ENCODE measurements around the gene DAPP1.
"Not testable (repeated sequence)": the region's sequence is repeated elsewhere in the genome, so short reads cannot be mapped to it uniquely, and the experiment has no call there.

Gene DAPP1

DNA sequence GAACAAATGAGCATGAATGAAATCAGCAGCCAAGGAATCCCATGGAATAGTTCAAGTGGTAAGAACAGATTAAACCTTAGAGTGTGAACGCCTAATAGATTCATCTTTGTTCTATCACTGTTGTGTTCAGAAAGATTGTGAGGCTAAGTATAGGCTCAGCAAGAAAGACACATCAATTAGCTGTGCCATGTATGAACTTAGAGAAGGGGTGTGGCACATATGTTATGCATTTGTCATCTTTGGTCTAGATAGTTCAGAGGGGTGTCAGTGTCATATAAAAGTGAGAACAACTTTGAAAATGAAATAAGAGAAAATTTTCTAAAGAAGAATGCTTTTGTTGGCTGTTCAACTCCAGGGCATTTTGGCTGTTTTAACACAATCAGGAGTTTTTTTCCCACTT is 9.4 kb downstream of the DAPP1 start:
- TF ChIP-seq POLR2A (IDR thresholded peaks at IDR 0.05; ENCODE audit: low read depth, low read length) (no peak), POLR2AphosphoS5 (IDR thresholded peaks at IDR 0.05; ENCODE audit: low read depth, low read length) (no peak), TAF1 (IDR thresholded peaks at IDR 0.05; ENCODE audit: borderline replicate concordance, low read depth, low read length) (no peak)
- FAIRE-seq, result no peak
- DNase-seq (ENCODE audit: insufficient read length), result no peak

DNA sequence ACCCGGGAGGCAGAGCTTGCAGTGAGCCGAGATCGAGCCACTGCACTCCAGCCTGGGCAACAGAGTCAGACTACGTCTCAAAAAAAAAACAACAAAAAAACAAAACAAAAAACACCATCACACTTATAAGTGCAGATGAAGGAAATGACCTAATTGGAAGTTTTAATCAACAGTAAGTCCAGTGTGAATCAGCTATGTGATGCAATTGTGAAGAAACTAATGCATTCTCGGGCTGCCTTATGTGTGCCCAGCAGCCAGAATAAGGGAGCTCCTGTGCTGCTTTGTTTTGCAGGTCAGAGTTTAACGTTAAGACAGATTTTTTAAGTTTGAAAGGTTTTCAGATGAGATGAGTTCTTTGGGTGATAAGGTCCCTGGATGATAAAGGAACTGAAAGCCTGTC is 10.8 kb downstream of the DAPP1 start:
- DNase-seq (ENCODE audit: insufficient read length), result no peak
- peak; percentile 60 for FAIRE-seq
- no peak for TF ChIP-seq TAF1 (IDR thresholded peaks at IDR 0.05; ENCODE audit: borderline replicate concordance, low read depth, low read length)
- TF ChIP-seq POLR2AphosphoS5 (IDR thresholded peaks at IDR 0.05; ENCODE audit: low read depth, low read length), result no peak
- TF ChIP-seq POLR2A (IDR thresholded peaks at IDR 0.05; ENCODE audit: low read depth, low read length), result no peak

DNA sequence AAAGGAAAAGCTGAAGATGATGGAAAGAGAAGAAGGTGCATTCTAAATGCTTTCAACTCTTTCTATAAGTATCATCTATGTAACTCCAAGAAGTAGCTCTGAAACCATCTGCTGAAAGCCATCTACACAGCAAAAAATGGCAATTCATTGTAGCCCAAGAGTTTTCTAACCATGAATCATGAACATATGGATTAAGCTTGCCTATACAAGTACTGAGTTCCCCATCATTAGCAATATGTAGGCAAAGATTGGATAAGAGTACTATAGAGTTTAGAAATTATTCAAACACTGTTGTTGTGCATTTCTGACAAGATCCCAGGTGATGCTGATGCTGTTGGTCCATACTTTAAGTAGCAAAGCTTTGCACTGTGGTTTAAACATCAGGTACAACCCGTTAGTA is 11.2 kb downstream of the DAPP1 start:
- no peak for FAIRE-seq
- TF ChIP-seq POLR2A (IDR thresholded peaks at IDR 0.05; ENCODE audit: low read depth, low read length) (no peak), POLR2AphosphoS5 (IDR thresholded peaks at IDR 0.05; ENCODE audit: low read depth, low read length) (no peak), TAF1 (IDR thresholded peaks at IDR 0.05; ENCODE audit: borderline replicate concordance, low read depth, low read length) (no peak)
- no peak for DNase-seq (ENCODE audit: insufficient read length)

DNA sequence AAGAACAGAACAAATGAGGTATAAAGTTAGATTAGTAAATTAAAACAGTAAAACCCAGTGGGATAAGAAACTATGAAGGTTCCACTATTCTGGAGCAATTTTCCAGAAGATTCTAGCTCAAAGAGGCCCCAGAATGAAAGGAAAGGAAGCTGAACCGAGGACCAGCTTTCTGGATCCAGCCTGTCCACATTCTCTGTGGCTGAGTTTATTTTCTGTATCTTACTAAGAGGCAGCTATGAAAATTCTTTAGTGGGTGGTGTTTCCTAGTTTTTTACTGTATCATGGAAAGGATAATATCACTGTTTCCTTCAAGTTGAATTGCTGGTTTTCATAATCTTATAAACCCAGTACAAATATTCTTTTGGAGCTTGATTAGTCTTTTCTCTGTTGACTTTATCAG is 11.8 kb downstream of the DAPP1 start:
- DNase-seq (ENCODE audit: insufficient read length), result no peak
- TF ChIP-seq POLR2A (IDR thresholded peaks at IDR 0.05; ENCODE audit: low read depth, low read length) (no peak), TAF1 (IDR thresholded peaks at IDR 0.05; ENCODE audit: borderline replicate concordance, low read depth, low read length) (no peak), POLR2AphosphoS5 (IDR thresholded peaks at IDR 0.05; ENCODE audit: low read depth, low read length) (no peak)
- no peak for FAIRE-seq

DNA sequence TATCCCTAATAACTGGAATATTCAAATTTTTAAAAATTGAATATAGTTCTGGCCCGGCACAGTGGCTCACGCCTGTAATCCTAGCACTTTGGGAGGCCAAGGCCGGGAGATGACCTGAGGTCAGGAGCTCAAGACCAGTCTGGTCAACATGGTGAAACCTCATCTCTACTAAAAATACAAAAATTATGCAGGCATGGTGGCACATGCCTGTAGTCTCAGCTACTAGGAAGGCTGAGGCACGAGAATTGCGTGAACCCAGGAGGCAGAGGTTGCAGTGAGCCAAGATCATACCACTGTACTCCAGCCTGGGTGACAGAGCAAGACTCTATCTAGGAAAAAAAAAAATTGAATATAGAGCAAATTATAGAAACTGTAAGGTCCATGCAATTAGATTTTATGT is 13.4 kb downstream of the DAPP1 start:
- FAIRE-seq, result not testable (repeated sequence)

DNA sequence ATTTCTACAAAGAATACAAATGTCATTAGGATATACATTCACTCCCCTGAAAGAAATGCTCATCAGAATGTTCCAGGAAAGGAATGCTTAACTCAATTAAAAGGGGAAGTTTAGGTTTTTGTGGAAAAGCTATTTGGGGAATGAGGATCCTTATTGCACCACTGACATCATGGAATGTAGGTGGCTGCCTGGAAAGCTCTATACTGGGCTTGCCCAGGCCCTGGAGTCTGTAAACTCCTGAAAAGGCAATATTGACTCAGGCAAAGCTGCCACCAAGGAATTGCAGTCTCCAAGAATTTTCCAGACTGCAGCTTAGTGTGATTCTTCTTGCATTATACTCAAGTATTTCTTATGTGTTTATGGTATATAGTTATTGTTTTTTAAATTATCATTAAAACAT is 15.7 kb downstream of the DAPP1 start:
- DNase-seq (ENCODE audit: insufficient read length), result no peak
- FAIRE-seq, result no peak
- TF ChIP-seq TAF1 (IDR thresholded peaks at IDR 0.05; ENCODE audit: borderline replicate concordance, low read depth, low read length) (no peak), POLR2AphosphoS5 (IDR thresholded peaks at IDR 0.05; ENCODE audit: low read depth, low read length) (no peak), POLR2A (IDR thresholded peaks at IDR 0.05; ENCODE audit: low read depth, low read length) (no peak)

More for the DNA sequence above, 13.4 kb downstream of the DAPP1 start:
- not testable (repeated sequence) for DNase-seq (ENCODE audit: insufficient read length)

DNA sequence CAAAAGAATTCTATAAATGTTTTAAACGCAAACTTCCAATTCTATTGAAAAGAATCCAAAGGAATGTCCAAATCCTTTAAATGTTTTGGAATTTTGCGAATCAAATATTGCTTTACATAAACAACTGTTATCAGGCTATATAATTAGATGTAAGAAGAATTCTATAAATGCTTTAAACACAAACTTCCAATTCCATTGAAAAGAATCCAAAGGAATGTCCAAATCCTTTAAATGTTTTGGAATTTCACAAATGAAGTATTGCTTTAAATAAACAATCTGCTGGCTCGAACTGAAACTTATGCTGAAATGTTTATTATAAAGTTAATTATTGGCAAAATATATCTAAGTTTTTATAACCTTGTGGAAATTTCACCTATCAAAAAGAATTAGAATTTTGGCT is 16.1 kb downstream of the DAPP1 start:
- TF ChIP-seq POLR2AphosphoS5 (IDR thresholded peaks at IDR 0.05; ENCODE audit: low read depth, low read length) (no peak), TAF1 (IDR thresholded peaks at IDR 0.05; ENCODE audit: borderline replicate concordance, low read depth, low read length) (no peak), POLR2A (IDR thresholded peaks at IDR 0.05; ENCODE audit: low read depth, low read length) (no peak)
- DNase-seq (ENCODE audit: insufficient read length) (no peak), FAIRE-seq (no peak)

DNA sequence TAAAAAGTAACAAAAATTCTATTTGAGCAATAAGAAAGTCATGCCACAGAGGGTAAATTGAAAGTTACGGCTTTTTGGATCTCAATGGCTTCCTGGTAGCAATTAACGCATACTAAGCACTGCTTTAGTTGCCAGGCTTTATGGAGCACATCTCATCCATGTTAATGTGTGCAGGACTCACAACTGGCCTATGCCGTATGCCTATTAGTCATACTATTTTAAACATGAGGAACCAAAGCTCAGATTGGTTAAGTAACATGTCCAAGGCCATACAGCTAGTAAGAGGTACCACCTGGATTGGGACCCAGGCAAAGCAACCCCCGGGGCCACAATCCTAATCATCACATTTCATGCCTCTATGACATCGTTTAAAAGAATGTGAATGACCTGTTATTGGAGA is 17.1 kb downstream of the DAPP1 start:
- TF ChIP-seq POLR2A (IDR thresholded peaks at IDR 0.05; ENCODE audit: low read depth, low read length) (no peak), TAF1 (IDR thresholded peaks at IDR 0.05; ENCODE audit: borderline replicate concordance, low read depth, low read length) (no peak), POLR2AphosphoS5 (IDR thresholded peaks at IDR 0.05; ENCODE audit: low read depth, low read length) (no peak)
- DNase-seq (ENCODE audit: insufficient read length) (no peak), FAIRE-seq (no peak)

DNA sequence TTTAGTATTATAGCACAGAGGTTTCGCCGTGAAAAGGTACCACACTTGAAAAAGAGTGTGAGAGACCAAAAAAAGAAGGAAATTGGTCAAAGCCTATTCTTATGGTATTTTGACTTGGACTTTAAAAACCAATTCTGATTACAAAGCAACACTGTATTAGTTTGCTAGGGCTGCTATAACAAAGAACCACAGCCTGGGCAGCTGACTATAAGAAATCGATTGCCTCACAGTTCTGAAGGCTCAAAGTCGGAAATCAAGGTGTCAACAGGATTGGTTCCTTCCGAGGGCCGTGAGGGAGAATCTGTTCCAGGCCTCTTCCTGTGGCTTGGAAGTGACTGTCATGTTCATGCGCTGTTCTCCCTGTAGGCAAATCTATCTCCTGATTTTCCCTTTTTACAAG is 17.9 kb downstream of the DAPP1 start:
- FAIRE-seq (no peak), DNase-seq (ENCODE audit: insufficient read length) (no peak)
- TF ChIP-seq TAF1 (IDR thresholded peaks at IDR 0.05; ENCODE audit: borderline replicate concordance, low read depth, low read length) (no peak), POLR2AphosphoS5 (IDR thresholded peaks at IDR 0.05; ENCODE audit: low read depth, low read length) (no peak), POLR2A (IDR thresholded peaks at IDR 0.05; ENCODE audit: low read depth, low read length) (no peak)

DNA sequence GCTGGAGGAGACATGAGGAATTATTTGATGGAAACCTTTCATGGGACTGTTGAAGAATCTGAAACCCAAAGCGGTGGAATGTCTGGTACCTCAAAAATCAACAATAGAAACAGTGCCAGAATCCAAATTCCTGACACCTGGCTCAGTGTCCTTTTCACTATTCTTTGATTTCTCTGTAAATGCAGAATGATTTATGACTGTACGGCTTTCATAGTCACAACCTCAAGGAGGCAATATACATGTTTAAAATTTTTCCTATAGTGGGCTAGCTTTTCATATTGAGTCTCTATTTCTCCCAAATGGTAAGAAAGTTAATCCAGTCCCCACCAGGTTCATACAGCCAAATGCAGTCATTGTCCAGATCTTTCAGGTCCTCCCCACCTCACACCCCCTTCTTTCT is 19.3 kb downstream of the DAPP1 start:
- FAIRE-seq, result no peak
- no peak for DNase-seq (ENCODE audit: insufficient read length)

DNA sequence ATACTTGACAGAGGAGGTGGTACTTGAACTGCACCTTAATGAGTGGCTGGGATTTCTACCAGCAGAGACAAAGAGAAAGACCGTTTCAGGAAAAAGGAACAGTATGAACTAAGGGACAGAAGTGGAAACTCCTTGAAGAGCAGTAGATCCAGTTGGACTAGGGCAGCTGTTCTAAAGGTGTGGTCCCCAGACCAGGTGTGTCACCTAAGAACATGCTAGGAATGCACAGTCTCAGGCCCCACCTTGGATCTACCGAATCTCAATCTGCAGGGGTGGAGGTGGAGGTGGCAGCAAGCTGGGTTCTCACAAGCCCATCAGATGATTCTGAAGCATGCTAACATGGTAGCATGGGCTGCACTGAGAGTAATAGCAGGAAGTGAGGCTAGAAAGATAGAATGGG is 22.3 kb downstream of the DAPP1 start:
- TF ChIP-seq POLR2AphosphoS5 (IDR thresholded peaks at IDR 0.05; ENCODE audit: low read depth, low read length), result no peak
- no peak for TF ChIP-seq TAF1 (IDR thresholded peaks at IDR 0.05; ENCODE audit: borderline replicate concordance, low read depth, low read length)
- TF ChIP-seq POLR2A (IDR thresholded peaks at IDR 0.05; ENCODE audit: low read depth, low read length), result no peak
- FAIRE-seq (no peak), DNase-seq (ENCODE audit: insufficient read length) (no peak)

More for the DNA sequence above, 19.3 kb downstream of the DAPP1 start:
- no peak for TF ChIP-seq TAF1 (IDR thresholded peaks at IDR 0.05; ENCODE audit: borderline replicate concordance, low read depth, low read length)
- TF ChIP-seq POLR2A (IDR thresholded peaks at IDR 0.05; ENCODE audit: low read depth, low read length), result no peak
- no peak for TF ChIP-seq POLR2AphosphoS5 (IDR thresholded peaks at IDR 0.05; ENCODE audit: low read depth, low read length)

DNA sequence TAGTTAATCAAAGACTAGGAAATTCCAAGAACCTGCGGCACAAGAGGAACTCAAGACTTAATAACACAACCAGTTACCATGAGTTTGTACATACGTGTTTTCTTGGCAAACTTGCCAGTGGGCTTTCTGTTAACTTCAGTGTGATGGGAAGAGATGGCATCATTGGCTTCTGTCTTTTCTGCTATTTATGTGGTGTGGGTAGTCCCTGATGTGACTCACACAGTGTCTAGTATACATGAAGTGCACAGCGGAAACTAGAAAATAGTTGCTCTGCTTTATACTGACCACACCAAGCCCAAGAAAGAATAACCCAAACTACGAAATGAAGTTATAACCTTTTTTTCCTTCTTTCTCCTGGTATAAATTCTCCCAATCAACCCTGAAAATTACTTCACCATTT is 24.5 kb downstream of the DAPP1 start:
- TF ChIP-seq POLR2AphosphoS5 (IDR thresholded peaks at IDR 0.05; ENCODE audit: low read depth, low read length) (no peak), TAF1 (IDR thresholded peaks at IDR 0.05; ENCODE audit: borderline replicate concordance, low read depth, low read length) (no peak), POLR2A (IDR thresholded peaks at IDR 0.05; ENCODE audit: low read depth, low read length) (no peak)

DNA sequence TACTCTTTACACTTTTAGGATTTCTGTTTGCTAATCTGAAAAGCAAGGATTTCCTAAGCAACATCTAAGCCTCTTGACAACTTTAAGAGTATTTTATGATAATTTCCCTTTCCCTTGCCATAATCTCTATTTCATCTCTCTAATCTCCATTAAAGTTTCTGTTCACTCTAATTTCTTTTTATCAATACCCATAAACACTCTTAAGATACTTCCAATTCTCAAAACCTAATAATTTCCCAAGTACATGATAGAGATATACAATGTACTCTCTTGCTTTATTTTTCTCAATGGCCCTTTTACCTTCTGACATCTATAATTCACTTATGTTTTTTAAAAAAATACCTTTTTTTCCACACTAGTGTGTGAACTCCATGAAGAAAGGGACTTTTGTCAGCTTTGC is 26.8 kb downstream of the DAPP1 start:
- TF ChIP-seq POLR2A (IDR thresholded peaks at IDR 0.05; ENCODE audit: low read depth, low read length) (no peak), TAF1 (IDR thresholded peaks at IDR 0.05; ENCODE audit: borderline replicate concordance, low read depth, low read length) (no peak), POLR2AphosphoS5 (IDR thresholded peaks at IDR 0.05; ENCODE audit: low read depth, low read length) (no peak)
- DNase-seq (ENCODE audit: insufficient read length) (no peak), FAIRE-seq (no peak)

More for the DNA sequence above, 24.5 kb downstream of the DAPP1 start:
- DNase-seq (ENCODE audit: insufficient read length), result no peak
- peak; percentile 63 for FAIRE-seq
